CD8-positive, alpha-beta memory T cell (primary cell): ENCODE measurements around the gene SHCBP1L. TPM values are rescaled to one million over a fixed set of nuclear protein-coding genes. Genes with fewer than 3 reads are reported as not detected.

ENCODE experiments used
- CTCF ChIA-PET: fragments of 350-600 bp; sonication (Branson Sonifier 250); formaldehyde crosslinking; loops from one replicate; lab custom pipeline; 2021; ENCODE audit warnings: antibody characterized with exemption; lab: Charles Lee
- POLR2A ChIA-PET: fragments of 350-600 bp; sonication (Branson Sonifier 250); formaldehyde crosslinking; loops from one replicate; lab custom pipeline; 2021; ENCODE audit warnings: antibody characterized with exemption; lab: Charles Lee
- DNase-seq, 5 donors: peaks; one replicate each; pipeline versions ENCODE4 v3.0.0 to v3.0.0-alpha.2; 2020 to 2022; ENCODE audit warnings: mixed read lengths in 1 of 5
- H3K27ac ChIP-seq: one replicate; pipeline ENCODE4 v1.7.0; 2013; ENCODE audit warnings: low read depth, mild to moderate bottlenecking, low read length, moderate library complexity
- H3K27me3 ChIP-seq: 2 replicates; pipeline ENCODE4 v1.7.0; 2013; ENCODE audit warnings: low read length, mild to moderate bottlenecking; ENCODE audit not compliant: insufficient read depth, poor library complexity, severe bottlenecking
- H3K36me3 ChIP-seq: 2 replicates; pipeline ENCODE4 v1.7.0; 2013; ENCODE audit warnings: mild to moderate bottlenecking, low read length, moderate library complexity; ENCODE audit not compliant: insufficient read depth
- H3K4me1 ChIP-seq: 2 replicates; pipeline ENCODE4 v1.7.0; 2013; ENCODE audit warnings: mild to moderate bottlenecking, low read length, moderate library complexity; ENCODE audit not compliant: insufficient read depth
- H3K4me3 ChIP-seq: 2 replicates; pipeline ENCODE4 v1.7.0; 2013; ENCODE audit warnings: mild to moderate bottlenecking, low read length
- H3K9me3 ChIP-seq: 2 replicates; pipeline ENCODE4 v1.7.0; 2013; ENCODE audit warnings: mild to moderate bottlenecking, low read length
- H3K27ac Mint-ChIP-seq, 8 donors: one replicate each; pipeline ENCODE4 v1.8.0; 2020 to 2021; ENCODE audit warnings: mixed read lengths in 8 of 8, mild to moderate bottlenecking in 6 of 8, inconsistent platforms in 3 of 8, moderate library complexity in 3 of 8
- H3K27me3 Mint-ChIP-seq, 2 donors: one replicate each; pipeline ENCODE4 v1.8.0; 2020 to 2021; ENCODE audit warnings: mixed read lengths in 2 of 2, mild to moderate bottlenecking in 1 of 2, moderate library complexity in 1 of 2
- H3K36me3 Mint-ChIP-seq, 3 donors: one replicate each; pipeline ENCODE4 v1.8.0; 2020 to 2021; ENCODE audit warnings: mixed read lengths in 3 of 3, inconsistent platforms in 1 of 3, mild to moderate bottlenecking in 1 of 3
- H3K4me1 Mint-ChIP-seq, 3 donors: one replicate each; pipeline ENCODE4 v1.8.0; 2020 to 2021; ENCODE audit warnings: mixed read lengths in 3 of 3, inconsistent platforms in 1 of 3, mild to moderate bottlenecking in 1 of 3
- H3K4me3 Mint-ChIP-seq, 7 donors: one replicate each; pipeline ENCODE4 v1.8.0; 2020 to 2021; ENCODE audit warnings: mixed read lengths in 7 of 7, mild to moderate bottlenecking in 6 of 7, moderate library complexity in 4 of 7, inconsistent platforms in 2 of 7
- H3K9me3 Mint-ChIP-seq, 5 donors: one replicate each; pipeline ENCODE4 v1.8.0; 2020 to 2022; ENCODE audit warnings: mixed read lengths in 5 of 5, mild to moderate bottlenecking in 3 of 5, moderate library complexity in 2 of 5, inconsistent platforms in 1 of 5
- polyA plus RNA-seq: library from polyadenylated mRNA; unstranded; fragments of 300-500 nt; fragmentation: Illumina TruSeq; gene quantifications from one replicate; pipeline ENCODE4 v1.2.3, GENCODE V29; 2021
- total RNA-seq, 2 experiments: library from RNA; stranded (reverse); gene quantifications; one replicate each; pipeline ENCODE4 v1.2.3, GENCODE V29; 2021

The SHCBP1L gene
- total and polyA plus RNA-seq, 3 experiments from 2014 or later, result not detected

DNA sequence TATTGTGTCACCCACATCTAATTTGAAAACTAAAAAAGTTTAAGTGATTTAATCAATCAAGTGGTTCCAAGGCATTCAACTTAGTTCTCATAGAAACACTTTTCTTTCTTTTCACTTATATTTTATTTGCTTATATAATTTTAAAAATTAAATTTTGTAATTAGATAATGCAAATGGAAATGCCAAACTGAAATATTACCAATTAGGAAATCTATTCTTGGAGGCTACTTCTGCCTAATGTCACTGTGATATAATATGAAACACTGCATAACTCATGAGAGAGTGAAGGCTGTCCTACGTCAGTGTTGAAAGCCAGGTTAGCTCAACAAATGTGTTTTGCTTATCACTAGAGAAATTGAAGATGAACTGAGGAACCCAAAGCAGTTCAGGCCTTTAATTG is 18.3 kb upstream of the SHCBP1L start:
- Histone ChIP-seq H3K9me3 (no peaks in the 10 kb centered on the region), H3K4me3 (no peak overlapping the region), H3K27ac (no peak overlapping the region), H3K27me3 (peaks cover 4% of the 10 kb centered on the region), H3K36me3 (no peaks in the 10 kb centered on the region), H3K4me1 (no peaks in the 10 kb centered on the region)
- Mint-ChIP-seq H3K27me3 (peaks cover 4 to 7% of the 10 kb centered on the region in 2 donors), H3K27ac (no peak overlapping the region), H3K9me3 (no peaks in the 10 kb centered on the region), H3K4me1 (no peaks in the 10 kb centered on the region), H3K36me3 (no peaks in the 10 kb centered on the region), H3K4me3 (no peak overlapping the region)
- CTCF ChIA-PET, result no interaction called here
- DNase-seq, result no peak
- POLR2A ChIA-PET, result no interaction called here

DNA sequence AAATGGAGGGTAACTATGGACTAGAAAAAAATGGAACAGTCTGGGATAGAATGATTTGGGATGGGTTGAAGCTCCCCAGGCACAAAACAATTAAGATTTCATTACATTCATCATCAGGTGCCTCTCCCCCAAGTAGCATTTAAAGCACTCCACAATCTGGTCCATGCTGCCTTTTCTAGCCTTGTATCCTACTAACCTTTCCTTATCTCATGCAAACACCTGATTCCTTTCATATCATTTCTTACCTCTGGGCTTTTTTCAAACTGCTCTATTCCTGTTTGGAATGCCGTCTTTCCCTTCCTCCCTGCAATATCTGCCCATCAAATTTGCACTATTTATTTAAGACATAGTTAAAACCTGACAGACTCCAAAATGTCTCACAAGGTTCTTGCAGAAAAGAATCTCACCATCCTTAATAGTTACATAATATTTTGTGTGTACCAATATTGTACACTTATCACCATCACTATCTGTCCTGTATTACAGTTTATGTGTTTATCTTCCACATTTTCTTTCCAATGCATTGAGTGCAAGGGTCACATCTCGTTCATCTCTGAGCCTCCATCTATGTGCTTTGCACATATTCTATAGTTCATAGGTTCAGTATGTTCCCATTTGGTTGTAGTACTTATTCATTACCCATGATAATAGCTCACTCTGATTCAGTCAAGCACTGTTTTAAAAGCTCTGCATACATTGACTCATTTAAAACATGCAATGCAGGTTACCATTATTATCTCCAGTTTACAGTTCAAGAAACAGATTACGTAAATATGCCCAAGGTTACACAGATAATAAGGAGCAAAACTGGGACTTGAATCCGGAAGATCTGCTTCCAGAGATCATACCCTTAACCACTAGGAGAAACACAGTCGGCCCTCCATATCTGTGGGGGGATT is 16.1 kb upstream of the SHCBP1L start:
- Mint-ChIP-seq H3K4me1 (no peaks in the 10 kb centered on the region), H3K27ac (no peak overlapping the region), H3K9me3 (no peaks in the 10 kb centered on the region), H3K27me3 (peaks cover 4 to 6% of the 10 kb centered on the region in 2 donors), H3K4me3 (no peak overlapping the region), H3K36me3 (no peaks in the 10 kb centered on the region)
- POLR2A ChIA-PET, result no interaction called here
- no peak overlapping the region for H3K4me3 ChIP-seq
- no peaks in the 10 kb centered on the region for H3K9me3 ChIP-seq
- no peaks in the 10 kb centered on the region for H3K4me1 ChIP-seq
- CTCF ChIA-PET, result no interaction called here
- H3K27ac ChIP-seq, result no peak overlapping the region
- DNase-seq, result no peak
- H3K36me3 ChIP-seq, result no peaks in the 10 kb centered on the region
- H3K27me3 ChIP-seq, result peaks cover 4% of the 10 kb centered on the region

DNA sequence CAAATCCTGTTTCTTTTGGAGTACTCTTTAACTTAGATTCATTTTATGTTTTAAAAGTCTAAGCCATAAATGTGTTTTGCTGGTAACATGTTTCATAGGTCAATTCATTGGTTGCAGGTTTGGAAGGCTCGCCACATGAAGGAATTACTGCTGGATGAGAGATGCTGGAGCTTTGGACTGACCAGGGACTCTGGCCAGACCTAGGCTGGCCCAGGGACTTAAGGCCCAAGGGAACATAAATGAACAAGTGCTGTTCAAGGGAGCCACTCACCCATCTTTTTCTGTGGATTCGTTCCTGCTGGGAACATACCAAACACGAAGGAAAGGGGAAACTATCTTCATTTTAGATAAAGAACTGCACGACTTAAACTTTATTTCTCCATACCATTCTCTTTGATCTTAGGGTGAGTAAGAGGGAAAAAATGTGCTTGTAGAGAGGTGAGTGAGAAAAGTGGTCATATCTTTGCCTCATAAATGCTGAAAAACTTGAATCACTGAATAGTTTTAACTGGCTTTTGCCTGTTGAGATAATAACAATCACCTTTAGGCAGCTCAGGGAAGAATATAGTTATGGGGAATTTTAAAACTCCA is 15.3 kb upstream of the SHCBP1L start:
- Mint-ChIP-seq H3K4me3 (no peak overlapping the region), H3K27me3 (peaks cover 0 to 6% of the 10 kb centered on the region in 2 donors), H3K9me3 (no peaks in the 10 kb centered on the region), H3K27ac (no peak overlapping the region), H3K36me3 (no peaks in the 10 kb centered on the region), H3K4me1 (no peaks in the 10 kb centered on the region)
- CTCF ChIA-PET, result no interaction called here
- Histone ChIP-seq H3K4me1 (no peaks in the 10 kb centered on the region), H3K4me3 (no peak overlapping the region), H3K27me3 (peaks cover 4% of the 10 kb centered on the region), H3K9me3 (no peaks in the 10 kb centered on the region), H3K27ac (no peak overlapping the region), H3K36me3 (no peaks in the 10 kb centered on the region)
- POLR2A ChIA-PET, result no interaction called here
- DNase-seq, result no peak

DNA sequence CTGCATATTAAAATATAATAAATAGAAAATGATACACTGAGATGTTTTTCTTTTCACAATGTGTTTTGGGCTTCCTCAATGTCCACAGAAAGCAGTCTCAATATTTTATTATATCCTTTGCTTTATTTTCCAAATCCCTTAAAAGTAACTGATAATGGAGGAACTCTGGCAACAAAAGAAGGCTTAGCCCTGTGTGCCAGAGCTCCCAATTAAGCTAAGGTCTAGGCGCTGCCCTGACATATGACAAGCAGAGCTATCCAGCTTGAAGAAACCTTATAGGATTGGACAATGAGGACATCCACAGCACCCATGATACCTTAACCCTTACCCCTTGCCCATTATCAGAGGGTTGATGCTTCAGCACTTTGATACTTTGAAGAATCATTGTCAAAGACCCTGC is 12.9 kb upstream of the SHCBP1L start:
- Mint-ChIP-seq H3K27ac (no peak overlapping the region), H3K9me3 (no peaks in the 10 kb centered on the region), H3K4me1 (peaks cover 3 to 8% (median 3%) of the 10 kb centered on the region in 3 donors), H3K36me3 (no peaks in the 10 kb centered on the region), H3K27me3 (peaks cover 4 to 6% of the 10 kb centered on the region in 2 donors), H3K4me3 (no peak overlapping the region)
- H3K36me3 ChIP-seq, result no peaks in the 10 kb centered on the region
- H3K4me3 ChIP-seq, result no peak overlapping the region
- DNase-seq, result no peak
- H3K9me3 ChIP-seq, result no peaks in the 10 kb centered on the region
- ChIA-PET POLR2A (no interaction called here), CTCF (no interaction called here)
- no peak overlapping the region for H3K27ac ChIP-seq
- H3K27me3 ChIP-seq, result peaks cover 4% of the 10 kb centered on the region
- no peaks in the 10 kb centered on the region for H3K4me1 ChIP-seq

DNA sequence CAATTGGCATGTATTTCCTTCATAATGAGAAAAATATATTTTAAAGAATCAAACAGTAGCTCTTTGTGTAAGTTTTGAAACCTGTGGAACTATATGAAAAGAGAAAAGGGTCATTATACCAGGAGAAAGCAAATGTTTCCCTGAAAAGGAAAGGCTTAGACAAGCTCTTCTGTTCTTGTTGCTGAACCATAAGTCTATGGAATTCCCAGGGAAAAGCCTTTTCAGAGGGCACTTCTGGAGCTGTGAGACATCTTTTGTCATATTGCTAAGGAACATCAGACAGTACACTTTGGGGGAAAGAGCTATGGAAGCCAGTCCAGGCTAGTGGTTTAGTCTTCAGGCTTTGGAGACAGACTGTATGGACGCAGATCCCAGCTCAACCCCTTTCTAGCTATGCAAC is 12.1 kb upstream of the SHCBP1L start:
- H3K4me1 Mint-ChIP-seq, result peaks cover 3 to 8% (median 3%) of the 10 kb centered on the region in 3 donors
- no peak overlapping the region for H3K27ac Mint-ChIP-seq
- Histone ChIP-seq H3K4me3 (no peak overlapping the region), H3K27me3 (peaks cover 4% of the 10 kb centered on the region), H3K9me3 (no peaks in the 10 kb centered on the region), H3K27ac (no peak overlapping the region), H3K4me1 (no peaks in the 10 kb centered on the region), H3K36me3 (no peaks in the 10 kb centered on the region)
- no peaks in the 10 kb centered on the region for H3K36me3 Mint-ChIP-seq
- CTCF ChIA-PET, result no interaction called here
- H3K4me3 Mint-ChIP-seq, result no peak overlapping the region
- H3K9me3 Mint-ChIP-seq, result no peaks in the 10 kb centered on the region
- POLR2A ChIA-PET, result no interaction called here
- peaks cover 4 to 6% of the 10 kb centered on the region in 2 donors for H3K27me3 Mint-ChIP-seq
- DNase-seq, result no peak

DNA sequence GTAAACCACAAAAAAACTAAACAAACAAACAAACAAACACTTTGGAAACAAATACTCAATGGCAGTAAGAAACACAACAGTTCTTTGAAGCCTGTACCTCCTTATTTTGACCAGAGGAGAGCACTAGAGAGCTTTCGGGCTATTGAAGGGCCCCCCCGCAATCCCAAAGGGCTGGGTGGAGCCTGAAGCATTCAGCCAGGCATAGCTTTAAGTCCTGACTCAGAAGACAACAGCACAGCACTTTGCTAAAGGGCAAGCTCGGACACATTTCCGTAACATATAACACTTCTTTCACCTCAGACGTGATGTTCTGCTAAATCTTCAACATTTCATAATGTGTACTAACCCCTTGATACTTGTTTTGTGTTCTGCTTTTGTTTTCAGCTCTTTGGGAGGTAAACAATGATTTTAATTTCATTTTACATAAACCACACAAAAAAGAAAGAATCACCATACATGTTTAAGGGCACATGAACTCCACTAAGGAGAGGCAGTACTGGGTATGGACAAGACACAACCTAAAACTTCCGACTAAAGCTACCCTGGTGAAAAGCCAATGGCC is 9.7 kb upstream of the SHCBP1L start:
- H3K4me1 ChIP-seq, result no peaks in the 10 kb centered on the region
- Mint-ChIP-seq H3K9me3 (no peaks in the 10 kb centered on the region), H3K4me3 (no peak overlapping the region), H3K27ac (no peak overlapping the region), H3K4me1 (peaks cover 3 to 8% (median 3%) of the 10 kb centered on the region in 3 donors), H3K27me3 (peaks cover 2 to 11% of the 10 kb centered on the region in 2 donors), H3K36me3 (no peaks in the 10 kb centered on the region)
- POLR2A ChIA-PET, result no interaction called here
- CTCF ChIA-PET, result no interaction called here
- H3K27me3 ChIP-seq, result no peaks in the 10 kb centered on the region
- DNase-seq, result peak in 1 of 5 donors; percentile 8
- H3K36me3 ChIP-seq, result no peaks in the 10 kb centered on the region
- H3K27ac ChIP-seq, result no peak overlapping the region
- H3K9me3 ChIP-seq, result no peaks in the 10 kb centered on the region
- no peak overlapping the region for H3K4me3 ChIP-seq

DNA sequence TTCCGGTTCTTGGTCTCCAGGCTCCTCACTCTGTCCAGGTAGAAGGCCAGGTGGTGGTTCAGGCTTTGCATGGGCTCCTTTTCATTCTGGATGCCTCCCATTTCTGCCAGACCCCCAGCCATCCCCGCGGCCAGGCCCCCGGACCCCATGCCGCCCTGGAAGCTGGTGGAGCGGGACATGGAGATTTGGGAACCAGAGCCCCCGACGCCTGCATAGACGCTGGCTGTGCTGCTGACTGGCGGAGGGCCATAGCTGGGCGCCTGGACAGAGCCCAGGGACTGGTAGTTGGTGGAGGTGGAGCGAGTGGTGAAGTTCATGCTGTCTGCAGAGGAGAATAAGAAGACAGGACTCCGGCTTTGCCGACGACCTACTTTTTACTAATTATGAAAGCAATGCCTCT is 7.1 kb upstream of the SHCBP1L start:
- Histone ChIP-seq H3K27ac (no peak overlapping the region), H3K27me3 (no peaks in the 10 kb centered on the region), H3K9me3 (no peaks in the 10 kb centered on the region), H3K4me1 (no peaks in the 10 kb centered on the region), H3K36me3 (no peaks in the 10 kb centered on the region), H3K4me3 (no peak overlapping the region)
- H3K27me3 Mint-ChIP-seq, result peaks cover 7 to 21% of the 10 kb centered on the region in 2 donors
- no peak for DNase-seq
- H3K36me3 Mint-ChIP-seq, result no peaks in the 10 kb centered on the region
- H3K9me3 Mint-ChIP-seq, result peaks cover 0 to 2% (median 0%) of the 10 kb centered on the region in 5 donors
- H3K4me3 Mint-ChIP-seq, result no peak overlapping the region
- CTCF ChIA-PET, result no interaction called here
- H3K27ac Mint-ChIP-seq, result no peak overlapping the region
- POLR2A ChIA-PET, result no interaction called here
- H3K4me1 Mint-ChIP-seq, result peaks cover 3 to 8% (median 3%) of the 10 kb centered on the region in 3 donors

DNA sequence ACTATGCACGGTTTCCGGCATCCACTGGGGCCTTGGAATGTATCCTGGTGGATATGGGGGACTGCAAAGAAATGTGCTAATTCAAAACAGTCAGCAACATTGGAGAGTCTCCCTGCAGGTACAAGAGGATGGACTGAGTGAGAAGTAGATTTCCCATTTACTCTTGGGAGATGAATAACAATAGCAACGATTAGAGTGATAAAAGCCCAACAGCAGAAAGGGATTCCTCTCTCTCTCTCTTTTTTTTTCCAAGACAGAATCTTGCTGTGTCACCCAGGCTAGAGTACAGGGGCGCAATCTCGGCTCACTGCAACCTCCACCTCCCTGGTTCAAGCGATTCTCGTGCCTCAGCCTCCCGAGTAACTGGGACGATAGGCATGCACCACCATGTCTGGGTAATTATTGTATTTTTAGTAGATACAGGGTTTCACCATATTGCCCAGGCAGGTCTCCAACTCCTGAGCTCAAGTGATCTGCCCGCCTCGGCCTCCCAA is 5.0 kb upstream of the SHCBP1L start:
- Histone ChIP-seq H3K27ac (no peak overlapping the region), H3K4me3 (no peak overlapping the region), H3K36me3 (no peaks in the 10 kb centered on the region), H3K27me3 (no peaks in the 10 kb centered on the region), H3K9me3 (no peaks in the 10 kb centered on the region), H3K4me1 (no peaks in the 10 kb centered on the region)
- H3K27me3 Mint-ChIP-seq, result peaks cover 15 to 35% of the 10 kb centered on the region in 2 donors
- no peak overlapping the region for H3K4me3 Mint-ChIP-seq
- no peak for DNase-seq
- H3K27ac Mint-ChIP-seq, result no peak overlapping the region
- H3K4me1 Mint-ChIP-seq, result peaks cover 3 to 8% (median 5%) of the 10 kb centered on the region in 3 donors
- H3K36me3 Mint-ChIP-seq, result no peaks in the 10 kb centered on the region
- CTCF ChIA-PET, result no interaction called here
- POLR2A ChIA-PET, result no interaction called here
- peaks cover 0 to 2% (median 0%) of the 10 kb centered on the region in 5 donors for H3K9me3 Mint-ChIP-seq
